ENCODE data around the gene FOSB. TPM values are rescaled to one million over a fixed set of nuclear protein-coding genes. Genes with fewer than 3 reads are reported as not detected.

Gene FOSB
- total RNA-seq, 1 experiment from 2014 or later = 2.3 TPM

- H3K4me1 Mint-ChIP-seq = peaks cover 26% of the 10 kb centered on the region
- TF ChIP-seq E2F5 (CRISPR knock-in tag; IDR thresholded peaks at IDR 0.05) (peak; percentile 58), CTCF (IDR thresholded peaks at IDR 0.05) (peak; percentile 100), MLX (CRISPR knock-in tag; IDR thresholded peaks at IDR 0.05) (no peak), SMAD4 (CRISPR knock-in tag; IDR thresholded peaks at IDR 0.05) (no peak), ZNF263 (CRISPR knock-in tag; IDR thresholded peaks at IDR 0.05; ENCODE audit: low read depth) (no peak), ZNF281 (CRISPR knock-in tag; IDR thresholded peaks at IDR 0.05) (no peak), NR2C2 (CRISPR knock-in tag; IDR thresholded peaks at IDR 0.05) (no peak), NFE2L1 (CRISPR knock-in tag; IDR thresholded peaks at IDR 0.05) (no peak), ZNF512 (CRISPR knock-in tag; IDR thresholded peaks at IDR 0.05; ENCODE audit: borderline replicate concordance) (no peak), ZNF425 (CRISPR knock-in tag; conservative IDR thresholded peaks at IDR 0.05) (no peak), ZNF423 (CRISPR knock-in tag; IDR thresholded peaks at IDR 0.05) (peak; percentile 34; the same call in 1 of the 2 replicates), ARID4B (CRISPR knock-in tag; IDR thresholded peaks at IDR 0.05; ENCODE audit: borderline replicate concordance) (peak; percentile 56; the same call in 1 of the 2 replicates), ZNF416 (CRISPR knock-in tag; IDR thresholded peaks at IDR 0.05) (peak; percentile 18; the same call in 1 of the 2 replicates), ETV6 (CRISPR knock-in tag; IDR thresholded peaks at IDR 0.05) (peak; percentile 72), OVOL2 (CRISPR knock-in tag; IDR thresholded peaks at IDR 0.05; ENCODE audit: borderline replicate concordance) (no peak), JAZF1 (CRISPR knock-in tag; IDR thresholded peaks at IDR 0.05) (no peak), FOXK1 (CRISPR knock-in tag; IDR thresholded peaks at IDR 0.05) (peak; percentile 23; the same call in 1 of the 2 replicates), HMGXB4 (CRISPR knock-in tag; IDR thresholded peaks at IDR 0.05) (peak; percentile 99)
- CTCF ChIA-PET = interaction anchor here (0.5 to 8.1 kb wide), 72 partner anchors 8 to 348 kb away, joined by 3 to 325 read pairs (median 5); partner anchors contain the start of genes FBXO46, FOSB, PPM1N and PPP1R13L
Observed at GRCh38 chr19:45439569-45440258, 28.1 kb upstream of the FOSB start.

More at GRCh38 chr19:45439569-45440258, 28.1 kb upstream of the FOSB start:
- peak; percentile 79 for DNase-seq (ENCODE audit: low spot score)
- ATAC-seq = peak; percentile 7
- H3K9me3 Mint-ChIP-seq = peaks cover 3% of the 10 kb centered on the region
- peak overlapping the region; percentile 69 for H3K4me3 Mint-ChIP-seq
- no peaks in the 10 kb centered on the region for H3K36me3 Mint-ChIP-seq
- H3K27ac Mint-ChIP-seq = no peak overlapping the region
- H3K27me3 Mint-ChIP-seq (ENCODE audit: low read depth) = peaks cover 27% of the 10 kb centered on the region
- POLR2A ChIA-PET = interaction anchor here (0.7 to 2.9 kb wide), 7 partner anchors 11 to 167 kb away, joined by 3 to 28 read pairs (median 4); no protein-coding TSS in a partner anchor
